ENCODE results near the gene UBE4B.

DNA sequence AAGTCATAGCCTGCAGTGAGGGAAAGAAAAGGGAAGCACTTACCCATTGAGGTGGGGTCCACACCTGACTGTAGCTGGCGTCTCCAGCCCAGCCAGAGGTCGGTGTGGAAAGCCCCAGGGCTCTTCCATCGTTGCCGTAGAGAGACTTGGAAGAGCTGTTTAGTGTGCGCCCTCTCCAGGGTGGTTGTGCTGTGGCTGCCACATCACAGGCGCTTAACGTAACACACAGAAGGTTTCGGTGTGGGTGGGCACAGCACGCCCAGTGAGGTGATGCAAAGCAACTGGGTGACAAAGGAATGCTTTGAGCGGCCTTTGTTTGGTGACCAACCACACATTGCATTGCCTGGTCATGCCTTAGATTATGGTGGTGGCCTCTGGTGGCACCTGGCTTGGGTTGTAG is 140.8 kb downstream of the UBE4B start:
- TF ChIP-seq, protein P1, sequence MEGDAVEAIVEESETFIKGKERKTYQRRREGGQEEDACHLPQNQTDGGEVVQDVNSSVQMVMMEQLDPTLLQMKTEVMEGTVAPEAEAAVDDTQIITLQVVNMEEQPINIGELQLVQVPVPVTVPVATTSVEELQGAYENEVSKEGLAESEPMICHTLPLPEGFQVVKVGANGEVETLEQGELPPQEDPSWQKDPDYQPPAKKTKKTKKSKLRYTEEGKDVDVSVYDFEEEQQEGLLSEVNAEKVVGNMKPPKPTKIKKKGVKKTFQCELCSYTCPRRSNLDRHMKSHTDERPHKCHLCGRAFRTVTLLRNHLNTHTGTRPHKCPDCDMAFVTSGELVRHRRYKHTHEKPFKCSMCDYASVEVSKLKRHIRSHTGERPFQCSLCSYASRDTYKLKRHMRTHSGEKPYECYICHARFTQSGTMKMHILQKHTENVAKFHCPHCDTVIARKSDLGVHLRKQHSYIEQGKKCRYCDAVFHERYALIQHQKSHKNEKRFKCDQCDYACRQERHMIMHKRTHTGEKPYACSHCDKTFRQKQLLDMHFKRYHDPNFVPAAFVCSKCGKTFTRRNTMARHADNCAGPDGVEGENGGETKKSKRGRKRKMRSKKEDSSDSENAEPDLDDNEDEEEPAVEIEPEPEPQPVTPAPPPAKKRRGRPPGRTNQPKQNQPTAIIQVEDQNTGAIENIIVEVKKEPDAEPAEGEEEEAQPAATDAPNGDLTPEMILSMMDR (conservative IDR thresholded peaks at IDR 0.05) = no peak
- no peak for TF ChIP-seq ZFX (IDR thresholded peaks at IDR 0.05)
